HCT116 (cell line): ENCODE results near the gene THOP1. TPM values are rescaled to one million over a fixed set of nuclear protein-coding genes. Genes with fewer than 3 reads are reported as not detected.

Source experiments
- ATAC-seq: fragments of 200-7000 bp; cut with Tn5 transposase; 2 replicates; pipeline ENCODE4 v1.9.1; 2020; ENCODE audit warnings: mild to moderate bottlenecking, moderate library complexity
- BruUV-seq: library from RNA; stranded (reverse); fragments of 400-500 nt; replicated peaks from 2 replicates; lab custom pipeline; 2021; lab: Mats Ljungman, UMichigan
- CTCF ChIA-PET: fragments of 300-600 bp; sonication (Branson Sonifier 250); formaldehyde crosslinking; loops from one replicate; lab custom pipeline; 2021; ENCODE audit warnings: antibody characterized with exemption; lab: Charles Lee
- POLR2A ChIA-PET: fragments of 300-600, 350-600 bp; sonication (Branson Sonifier 250); formaldehyde crosslinking; loops from one replicate; lab custom pipeline; 2021; ENCODE audit warnings: antibody characterized with exemption; lab: Charles Lee
- RAD21 ChIA-PET, 2 experiments: fragments of 300-600 bp; sonication (Branson Sonifier 250); formaldehyde crosslinking; loops; one replicate each; lab custom pipeline; 2023; ENCODE audit warnings: low total read pairs in 2 of 2; ENCODE audit not compliant: uncharacterized antibody in 2 of 2, unreplicated experiment in 2 of 2, low non-redundant PET in 1 of 2; lab: Charles Lee
- DNase-seq: peaks from one replicate; pipeline ENCODE4 v3.0.0-alpha.2; 2010; ENCODE audit warnings: low read depth, low spot score
- H2AFZ ChIP-seq: fragments of 200-600 bp; shearing (Covaris generic), sonication (generic); 2 replicates; pipeline ENCODE4 v1.6.1; 2017; ENCODE audit warnings: low read depth, mixed run types, mixed read lengths, antibody characterized with exemption, low read length; ENCODE audit not compliant: poor library complexity, severe bottlenecking
- H3K27ac ChIP-seq: 2 replicates; pipeline ENCODE4 v1.5.1; 2012; ENCODE audit warnings: low read depth, low read length
- H3K27me3 ChIP-seq: fragments of 200-600 bp; sonication (generic); 2 replicates; pipeline ENCODE4 v1.6.1; 2016; ENCODE audit warnings: mixed run types, low read length, mixed read lengths; ENCODE audit not compliant: insufficient read depth
- H3K36me3 ChIP-seq, 2 experiments: fragments of 200-500 bp in 1 of 2; fragments of 200-600 bp in 1 of 2; sonication (Bioruptor generic) in 1 of 2; sonication (generic) in 1 of 2; 2 replicates each; pipeline versions ENCODE4 v1.5.1 to v1.6.1; 2014 to 2016; ENCODE audit warnings: low read length in 2 of 2, inconsistent platforms in 1 of 2, mixed read lengths in 1 of 2, mixed run types in 1 of 2; ENCODE audit not compliant: insufficient read depth in 2 of 2, control insufficient read depth in 1 of 2
- H3K4me1 ChIP-seq, 2 experiments: fragments of 200-600 bp in 1 of 2; sonication (generic) in 1 of 2; 2 replicates each; pipeline versions ENCODE4 v1.5.1 to v1.6.1; 2012 to 2017; ENCODE audit warnings: low read length in 2 of 2, inconsistent platforms in 1 of 2, mild to moderate bottlenecking in 1 of 2, mixed read lengths in 1 of 2, mixed run types in 1 of 2, moderate library complexity in 1 of 2; ENCODE audit not compliant: insufficient read depth in 2 of 2, control insufficient read depth in 1 of 2
- H3K4me2 ChIP-seq: fragments of 200-600 bp; sonication (generic); 2 replicates; pipeline ENCODE4 v1.6.1; 2017; ENCODE audit warnings: mixed run types, low read length, mixed read lengths
- H3K4me3 ChIP-seq, 2 experiments: fragments of 200-600 bp in 1 of 2; sonication (generic) in 1 of 2; replicated peaks in 1 of 2; 2 replicates each; pipeline ENCODE4 v1.5.1; 2011 to 2016; ENCODE audit warnings: low read length in 2 of 2, control low read depth in 1 of 2, low read depth in 1 of 2, mild to moderate bottlenecking in 1 of 2, mixed read lengths in 1 of 2, mixed run types in 1 of 2
- H3K79me2 ChIP-seq: fragments of 200-600 bp; sonication (generic); 2 replicates; pipeline ENCODE4 v1.6.1; 2017; ENCODE audit warnings: mild to moderate bottlenecking, mixed run types, low read length, moderate library complexity, mixed read lengths; ENCODE audit not compliant: insufficient read depth
- H3K9ac ChIP-seq: fragments of 200-600 bp; sonication (generic); 2 replicates; pipeline ENCODE4 v1.6.1; 2016; ENCODE audit warnings: low read length, mixed read lengths
- H3K9me2 ChIP-seq: fragments of 200-600 bp; sonication (generic), shearing (Covaris generic); 2 replicates; pipeline ENCODE4 v1.6.1; 2017; ENCODE audit warnings: mixed run types, mild to moderate bottlenecking, moderate library complexity; ENCODE audit not compliant: insufficient read depth
- H3K9me3 ChIP-seq, 2 experiments: fragments of 200-500 bp in 1 of 2; fragments of 200-600 bp in 1 of 2; sonication (Bioruptor generic) in 1 of 2; sonication (generic) in 1 of 2; 2 replicates each; pipeline ENCODE4 v1.6.1; 2014 to 2017; ENCODE audit warnings: low read length in 2 of 2, mixed read lengths in 2 of 2, inconsistent platforms in 1 of 2, low read depth in 1 of 2, mild to moderate bottlenecking in 1 of 2, mixed run types in 1 of 2, moderate library complexity in 1 of 2; ENCODE audit not compliant: control insufficient read depth in 1 of 2, insufficient read depth in 1 of 2
- H4K20me1 ChIP-seq: fragments of 200-600 bp; sonication (generic), shearing (Covaris generic); 2 replicates; pipeline ENCODE4 v1.6.1; 2017; ENCODE audit warnings: mixed run types, mild to moderate bottlenecking, moderate library complexity; ENCODE audit not compliant: insufficient read depth
- CEBPB ChIP-seq: IDR thresholded peaks from 2 replicates; pipeline ENCODE4 v1.6.1; 2012; ENCODE audit warnings: low read depth
- EZH2 ChIP-seq: fragments of 200-600 bp; sonication (generic); IDR thresholded peaks from 2 replicates; pipeline ENCODE4 v1.6.1; 2017; ENCODE audit warnings: antibody characterized with exemption, mixed run types
- EZH2phosphoT487 ChIP-seq: fragments of 200-600 bp; IDR thresholded peaks from 2 replicates; pipeline ENCODE4 v1.6.1; 2018; ENCODE audit warnings: antibody characterized with exemption, borderline replicate concordance
- FOSL1 ChIP-seq: IDR thresholded peaks from 2 replicates; pipeline ENCODE4 v1.6.1; 2012; ENCODE audit warnings: low read depth
- POLR2A ChIP-seq: IDR thresholded peaks from 2 replicates; pipeline ENCODE4 v1.7.0; 2011; ENCODE audit warnings: borderline replicate concordance; ENCODE audit not compliant: insufficient read depth, insufficient read length; ENCODE audit errors: extremely low read depth
- POLR2AphosphoS5 ChIP-seq: IDR thresholded peaks from 2 replicates; pipeline ENCODE4 v1.6.1; 2011; ENCODE audit warnings: mild to moderate bottlenecking, low read depth, low read length, moderate library complexity
- RAD21 ChIP-seq: IDR thresholded peaks from 2 replicates; pipeline ENCODE4 v1.6.1; 2012; ENCODE audit warnings: low read depth, mild to moderate bottlenecking
- SRF ChIP-seq: IDR thresholded peaks from 2 replicates; pipeline ENCODE4 v1.6.1; 2012; ENCODE audit warnings: low read depth
- TCF7L2 ChIP-seq: IDR thresholded peaks from 2 replicates; pipeline ENCODE4 v1.7.0; 2011; ENCODE audit warnings: borderline replicate concordance, inconsistent platforms; ENCODE audit not compliant: insufficient read depth, insufficient read length; ENCODE audit errors: extremely low read depth
- YY1 ChIP-seq: IDR thresholded peaks from 2 replicates; pipeline ENCODE4 v1.6.1; 2011; ENCODE audit warnings: low read length, low read depth, moderate library complexity, mild to moderate bottlenecking; ENCODE audit not compliant: insufficient replicate concordance; ENCODE audit errors: extremely low read depth
- ZBTB33 ChIP-seq: IDR thresholded peaks from 2 replicates; pipeline ENCODE4 v1.6.1; 2011; ENCODE audit warnings: mild to moderate bottlenecking, low read length, moderate library complexity; ENCODE audit not compliant: insufficient replicate concordance; ENCODE audit errors: extremely low read depth
- ZFX ChIP-seq: fragments of 450-650 bp; IDR thresholded peaks from 2 replicates; pipeline ENCODE4 v1.6.1; 2017
- intact Hi-C: fragments of 100-400 bp; cut with micrococcal nuclease; formaldehyde crosslinking; loops from 2 replicates; pipeline ENCODE4 v1.10.0; 2022
- total RNA-seq: library from RNA; stranded (reverse); gene quantifications from one replicate; pipeline ENCODE4 v1.2.1, GENCODE V29; 2021; ENCODE audit not compliant: unreplicated experiment

The THOP1 gene
- total RNA-seq, 1 experiment from 2014 or later, result 201 TPM

- H3K9me2 ChIP-seq, result no peaks in the 10 kb centered on the region
- peaks cover 45 to 52% of the 10 kb centered on the region in 2 experiments; a peak in 3 of 4 replicates for H3K36me3 ChIP-seq
- intact Hi-C loops, result no loop called here
- H4K20me1 ChIP-seq, result no peaks in the 10 kb centered on the region
- no peak for TF ChIP-seq EZH2
- no peak for TF ChIP-seq ZFX
- TF ChIP-seq FOSL1, result no peak
- no peak for TF ChIP-seq ZBTB33
- TF ChIP-seq CEBPB, result no peak
- no peak for TF ChIP-seq SRF
- TF ChIP-seq POLR2AphosphoS5, result no peak
- no peak for TF ChIP-seq YY1
- TF ChIP-seq EZH2phosphoT487, result no peak
- TF ChIP-seq RAD21, result no peak
- TF ChIP-seq TCF7L2, result no peak
- TF ChIP-seq POLR2A, result no peak
- TF ChIP-seq, all 23 proteins: peak for 0
- Histone ChIP-seq H3K27me3 (no peaks in the 10 kb centered on the region), H3K9me3 (no peaks in the 10 kb centered on the region), H3K9ac (no peak overlapping the region), H3K4me2 (no peak overlapping the region), H3K27ac (no peak overlapping the region), H3K79me2 (peaks cover 41% of the 10 kb centered on the region), H3K4me1 (peaks cover 0 to 6% of the 10 kb centered on the region in 2 experiments; a peak in 2 of 4 replicates), H2AFZ (no peak overlapping the region), H3K4me3 (no peak overlapping the region)
- ChIA-PET POLR2A (no interaction called here), CTCF (no interaction called here), RAD21 (no interaction called here)
- ATAC-seq, result no peak
- no TSS peak for BruUV-seq
- no peak for DNase-seq
Observed at GRCh38 chr19:2802826-2803225, 17.5 kb downstream of the THOP1 start.
